ENCODE data around the gene THAP3.

Gene THAP3

GRCh38 chr1:6613361-6614018 is 11.2 kb upstream of the THAP3 start, which contains the start of gene PHF13:
Gene PHF13 (plus strand): TSS chr1:6613731. CDS start chr1:6614067, 336 bp downstream.
- DNase-seq = peak; percentile 99

- peak; percentile 36 for DNase-seq
Measured at GRCh38 chr1:6614019-6614928, 10.4 kb upstream of the THAP3 start.

GRCh38 chr1:6614929-6615785 is 9.5 kb upstream of the THAP3 start:
- no peak for DNase-seq

GRCh38 chr1:6619045-6619444 is 5.6 kb upstream of the THAP3 start:
- no peak for DNase-seq

GRCh38 chr1:6621429-6622391 is 3.0 kb upstream of the THAP3 start:
- DNase-seq = no peak

GRCh38 chr1:6622396-6623152 is 2.1 kb upstream of the THAP3 start:
- DNase-seq = no peak

- DNase-seq = no peak
Measured at GRCh38 chr1:6623269-6623965, 1.3 kb upstream of the THAP3 start.

GRCh38 chr1:6625584-6626149 is 999 bp downstream of the THAP3 start:
- DNase-seq = peak; percentile 62

- no peak for DNase-seq
Measured at GRCh38 chr1:6627031-6627430, 2.4 kb downstream of the THAP3 start.

GRCh38 chr1:6627841-6628545 is 3.3 kb downstream of the THAP3 start:
- DNase-seq = no peak

- no peak for DNase-seq
Measured at GRCh38 chr1:6628971-6629479, 4.4 kb downstream of the THAP3 start.

- DNase-seq = no peak
Measured at GRCh38 chr1:6630027-6630426, 5.4 kb downstream of the THAP3 start.

- no peak for DNase-seq
Measured at GRCh38 chr1:6631058-6631457, 6.4 kb downstream of the THAP3 start.

GRCh38 chr1:6632588-6633514 is 8.2 kb downstream of the THAP3 start:
- DNase-seq = no peak

- DNase-seq = peak; percentile 19
Measured at GRCh38 chr1:6634371-6635052, 9.8 kb downstream of the THAP3 start.

GRCh38 chr1:6635161-6635909 is 10.7 kb downstream of the THAP3 start:
- no peak for DNase-seq

All from fibroblast of upper back skin (primary cell).